ENCODE measurements around the gene DEPDC5.

Gene DEPDC5

DNA sequence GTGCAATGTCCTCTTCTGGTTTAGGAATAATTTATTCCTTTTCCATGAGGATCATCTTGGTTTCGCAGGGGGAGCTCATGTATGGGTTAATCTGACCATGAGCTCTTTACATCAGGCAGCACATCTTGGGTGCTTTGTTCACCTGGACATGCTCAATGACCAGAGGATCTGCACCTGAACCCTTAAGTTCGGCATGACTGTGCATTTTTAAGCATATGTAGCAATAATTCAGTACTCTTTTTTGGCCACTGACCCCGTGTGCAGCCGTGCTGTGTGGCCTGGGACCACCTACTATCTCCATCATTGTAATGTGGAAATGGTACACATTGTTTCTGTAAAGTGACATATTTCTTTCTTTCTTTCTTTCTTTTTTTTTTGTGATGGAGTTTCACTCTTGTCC lies 62.9 kb downstream of the DEPDC5 start:
- DNase-seq, result no peak

DNA sequence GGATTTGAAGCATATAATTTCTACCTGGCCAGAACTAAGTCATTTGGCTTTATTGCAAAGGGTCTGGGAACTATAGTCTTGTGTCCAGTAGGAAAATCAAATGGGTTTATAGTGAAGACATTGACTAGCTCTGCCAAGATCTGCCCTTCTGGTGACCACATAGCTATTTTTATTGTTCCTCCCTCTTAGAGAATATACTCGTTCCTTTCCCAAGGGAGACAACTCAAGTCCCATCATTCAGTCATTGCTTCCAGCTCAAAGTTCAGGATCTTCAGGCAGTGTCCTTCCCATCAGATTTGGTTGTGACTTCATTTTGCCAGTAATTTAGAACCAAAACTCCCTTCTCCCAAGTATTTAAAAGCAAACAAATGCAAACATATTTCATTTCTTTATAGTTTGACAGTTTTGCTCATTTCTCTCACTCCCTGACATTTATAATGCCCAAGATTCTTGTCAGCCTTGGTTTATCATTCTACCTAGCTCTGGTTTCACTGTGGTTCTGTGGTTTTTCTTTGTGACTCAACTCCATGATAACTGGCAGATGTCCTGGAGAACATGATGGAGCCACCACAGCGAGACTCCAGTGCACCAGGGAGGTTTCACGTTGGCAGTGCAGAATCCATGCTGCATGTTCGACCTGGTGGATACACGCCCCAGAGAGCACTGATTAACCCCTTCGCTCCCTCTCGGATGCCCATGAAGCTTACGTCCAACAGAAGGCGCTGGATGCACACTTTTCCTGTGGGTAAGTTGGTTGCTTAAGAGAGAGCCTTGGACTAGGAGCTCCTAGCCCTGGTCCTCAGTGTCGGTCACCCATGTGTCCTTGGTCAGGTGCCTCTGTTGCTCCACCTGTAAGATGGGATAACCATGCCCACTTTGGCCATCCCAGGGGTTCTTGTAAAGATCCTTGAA lies 64.9 kb downstream of the DEPDC5 start:
- no peak for DNase-seq

DNA sequence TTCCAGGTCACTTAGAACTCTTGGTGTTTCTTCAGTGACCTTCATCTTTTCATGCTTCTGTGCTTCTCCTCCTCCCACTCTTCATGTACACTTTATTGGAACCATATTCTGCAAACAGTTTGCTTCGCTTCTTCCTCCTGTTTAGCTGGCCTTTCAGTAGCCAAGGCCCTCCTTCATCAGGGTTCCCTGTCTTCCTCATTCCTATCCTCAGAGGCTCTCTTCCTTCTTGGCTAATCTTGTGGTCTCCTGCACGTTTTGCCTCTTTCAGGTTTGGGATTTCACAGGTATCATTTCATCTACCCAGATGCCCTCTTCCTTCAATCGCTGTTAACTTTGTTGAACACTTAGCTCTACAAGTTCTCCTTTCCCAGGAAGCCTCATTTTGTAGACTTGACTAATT lies 66.8 kb downstream of the DEPDC5 start:
- no peak for DNase-seq

DNA sequence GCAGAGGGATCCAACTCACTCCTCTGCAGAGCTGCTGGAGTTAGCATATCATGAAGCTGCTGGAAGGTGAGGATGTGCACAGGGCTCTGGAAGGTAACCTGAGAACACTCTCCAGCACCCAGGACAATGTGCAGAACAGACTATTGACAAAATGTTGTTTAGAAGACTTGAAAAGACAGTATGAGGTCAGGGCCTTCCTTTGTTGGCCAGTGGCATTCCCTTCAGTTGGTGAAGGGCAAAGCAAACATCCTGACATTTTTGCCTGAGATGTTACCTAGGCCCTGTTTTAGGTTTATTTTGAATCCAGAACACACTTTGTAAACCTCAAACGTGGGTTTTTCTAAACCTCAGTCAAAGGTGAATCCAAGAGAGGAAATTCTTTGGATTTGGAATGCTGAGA lies 67.8 kb downstream of the DEPDC5 start:
- DNase-seq, result no peak

DNA sequence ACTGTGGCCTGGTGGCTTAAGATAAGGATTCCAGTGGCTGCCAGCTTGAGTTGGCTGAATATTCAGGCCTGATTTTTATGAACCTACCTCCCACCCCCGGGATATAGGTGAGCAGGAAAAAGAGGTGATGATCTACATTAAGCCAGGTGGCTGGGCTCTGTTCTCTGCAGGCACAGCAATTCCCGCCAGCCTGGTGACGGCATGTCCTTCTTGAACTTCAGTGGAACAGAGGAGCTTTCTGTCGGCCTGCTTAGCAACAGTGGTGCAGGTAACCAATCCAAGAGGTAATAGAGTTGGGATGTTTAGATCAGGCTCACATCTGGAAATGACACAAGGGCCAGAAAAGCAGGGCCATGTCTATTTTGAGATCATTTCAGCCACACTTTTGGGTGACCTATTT lies 68.7 kb downstream of the DEPDC5 start:
- no peak for DNase-seq

DNA sequence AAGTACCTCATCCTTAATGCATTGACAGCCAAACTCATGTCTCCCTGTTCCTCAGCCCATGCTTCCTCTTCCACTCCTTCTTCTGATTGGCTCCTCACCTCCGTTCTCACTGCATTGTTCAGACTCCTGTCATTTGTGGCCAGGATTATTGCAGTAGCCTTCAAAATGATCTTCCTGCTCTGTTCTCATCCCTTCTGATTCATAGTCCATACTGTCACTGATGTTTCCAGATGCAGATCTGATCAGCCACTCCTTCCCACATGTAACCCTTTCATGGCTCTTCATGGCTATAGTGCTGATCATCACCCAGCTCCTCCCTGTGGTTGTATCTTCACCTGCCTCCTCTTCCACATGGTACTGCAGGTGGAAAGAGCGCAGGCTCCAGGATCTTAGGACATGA lies 71.7 kb downstream of the DEPDC5 start:
- DNase-seq, result no peak

DNA sequence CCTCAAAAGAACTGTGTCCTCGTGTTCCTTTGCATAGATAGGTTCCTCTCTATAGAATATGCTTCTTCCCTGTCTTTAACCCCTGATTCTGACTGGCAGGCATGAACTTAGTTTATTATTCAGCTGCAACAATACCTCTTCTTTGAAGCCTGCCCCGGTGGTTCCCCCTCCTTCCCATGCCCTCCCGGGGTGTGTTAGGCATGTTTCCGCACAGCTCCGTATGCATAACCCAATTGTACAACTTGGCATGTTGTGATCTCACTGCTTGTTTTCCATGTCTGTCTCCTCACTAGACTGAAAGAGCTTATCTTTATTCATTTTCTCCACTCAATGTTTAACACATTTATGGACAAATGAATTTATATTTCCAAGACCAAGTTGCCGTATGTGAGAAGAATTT lies 72.6 kb downstream of the DEPDC5 start:
- no peak for DNase-seq

DNA sequence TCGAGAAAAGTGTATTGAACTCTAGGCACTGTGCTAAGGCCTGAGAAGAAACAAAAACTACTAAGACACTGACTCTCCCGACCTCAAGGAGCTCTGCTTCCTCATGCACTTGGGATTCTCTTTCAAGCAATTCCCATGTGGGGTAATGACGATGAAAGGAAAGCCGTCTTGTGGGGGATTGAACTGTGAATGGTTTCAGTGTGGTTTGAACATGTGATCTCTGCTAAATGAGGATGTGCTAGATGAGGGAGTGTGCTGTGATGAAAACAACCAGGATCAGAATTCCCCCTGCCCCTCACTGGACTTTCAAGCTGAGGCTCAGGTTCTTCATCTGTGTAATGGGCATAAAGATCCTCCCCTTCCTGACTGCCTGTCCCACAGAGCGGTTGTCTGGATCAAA lies 74.9 kb downstream of the DEPDC5 start:
- DNase-seq, result no peak

DNA sequence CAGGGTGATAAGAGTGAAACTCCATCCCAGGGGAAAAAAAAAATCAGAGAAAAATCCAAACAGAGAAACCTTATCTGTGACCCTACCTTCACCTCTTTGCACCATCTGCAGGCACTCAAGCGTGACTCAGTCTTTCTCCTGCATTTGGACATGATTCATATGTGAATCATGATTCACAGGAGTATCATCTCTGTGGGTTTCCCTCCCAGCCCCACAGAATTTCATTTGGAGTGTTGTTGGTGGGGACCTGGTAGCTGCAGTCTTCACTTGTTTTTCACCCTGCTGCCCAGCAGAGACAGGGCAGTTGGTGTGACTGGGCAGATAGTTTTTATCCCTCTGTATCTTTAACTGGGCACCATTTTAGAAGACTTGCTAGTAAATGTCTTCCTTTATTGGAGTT lies 75.7 kb downstream of the DEPDC5 start:
- DNase-seq, result no peak

DNA sequence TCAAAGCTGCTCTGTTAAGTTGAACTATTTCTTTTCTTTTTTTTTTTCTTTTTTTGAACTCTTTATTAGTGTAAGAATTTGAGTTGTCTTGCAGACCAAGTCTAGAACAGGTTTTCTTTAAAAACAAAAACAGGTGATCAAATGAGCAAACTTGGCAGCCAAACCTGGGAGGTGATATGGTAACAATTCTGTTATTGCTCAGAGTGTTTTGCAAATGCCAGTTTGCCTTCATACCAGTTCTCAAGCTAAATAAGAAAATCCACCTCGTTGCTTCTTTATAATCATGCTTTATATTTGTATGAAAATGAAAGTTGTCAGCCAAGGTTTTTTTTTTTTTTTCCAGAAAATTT lies 76.9 kb downstream of the DEPDC5 start:
- DNase-seq, result no peak

DNA sequence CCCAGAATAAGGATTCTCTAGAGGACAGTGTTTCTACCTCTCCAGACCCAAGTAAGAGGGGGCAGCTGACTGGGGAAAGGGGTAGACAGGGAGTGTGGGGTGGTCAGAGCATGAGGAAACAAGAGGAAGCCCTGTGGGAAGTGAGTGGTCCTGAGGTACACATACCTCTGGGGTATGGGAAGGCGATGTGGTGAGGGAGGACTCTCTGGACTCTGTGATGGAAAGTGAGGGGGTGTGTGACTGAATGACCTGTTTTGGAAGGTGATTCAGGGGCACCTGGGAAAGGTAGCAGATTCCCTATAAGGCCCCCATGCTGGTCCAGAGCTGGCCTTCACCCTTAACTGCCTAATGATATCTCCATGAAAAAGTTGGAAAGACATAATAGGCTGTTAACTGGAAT lies 80.1 kb downstream of the DEPDC5 start:
- DNase-seq, result no peak

DNA sequence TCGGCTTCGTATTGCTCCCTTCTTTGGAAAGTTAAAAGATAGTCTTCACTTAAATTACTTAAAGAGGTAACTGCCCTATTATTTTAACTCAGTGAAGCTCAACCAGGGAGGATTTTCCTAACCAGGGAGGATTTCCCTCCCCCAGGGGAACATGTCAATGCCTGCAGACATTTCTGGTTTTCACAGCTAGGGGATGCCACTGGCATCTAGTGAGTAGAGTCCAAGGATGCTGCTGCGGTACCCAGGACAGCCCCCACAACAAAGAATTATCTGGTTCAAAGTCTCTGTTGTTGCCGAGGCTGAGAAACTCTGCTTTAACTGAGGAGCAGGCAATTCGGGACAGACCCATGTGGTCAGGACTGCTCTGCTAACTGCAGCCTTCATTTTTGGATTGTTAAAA lies 82.2 kb downstream of the DEPDC5 start:
- DNase-seq, result no peak

DNA sequence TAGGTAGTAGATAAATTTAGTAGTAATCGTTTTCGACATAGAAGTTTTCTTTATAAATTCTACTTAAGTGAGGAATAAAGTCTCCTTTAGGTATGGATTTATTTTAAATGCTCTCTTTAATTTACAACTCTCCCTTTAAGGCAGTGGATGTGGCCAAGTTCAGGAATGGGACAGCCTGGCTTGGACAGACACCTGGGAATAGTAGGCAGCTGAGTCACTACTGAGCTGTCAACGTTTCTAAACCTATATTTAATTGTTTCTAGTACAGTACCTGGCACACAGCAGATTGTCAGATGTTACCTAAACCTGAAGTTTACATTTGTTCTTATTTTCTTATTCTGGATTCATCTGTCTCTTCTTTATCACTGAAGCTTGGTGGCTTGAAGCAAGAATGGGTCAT lies 85.1 kb downstream of the DEPDC5 start:
- no peak for DNase-seq

DNA sequence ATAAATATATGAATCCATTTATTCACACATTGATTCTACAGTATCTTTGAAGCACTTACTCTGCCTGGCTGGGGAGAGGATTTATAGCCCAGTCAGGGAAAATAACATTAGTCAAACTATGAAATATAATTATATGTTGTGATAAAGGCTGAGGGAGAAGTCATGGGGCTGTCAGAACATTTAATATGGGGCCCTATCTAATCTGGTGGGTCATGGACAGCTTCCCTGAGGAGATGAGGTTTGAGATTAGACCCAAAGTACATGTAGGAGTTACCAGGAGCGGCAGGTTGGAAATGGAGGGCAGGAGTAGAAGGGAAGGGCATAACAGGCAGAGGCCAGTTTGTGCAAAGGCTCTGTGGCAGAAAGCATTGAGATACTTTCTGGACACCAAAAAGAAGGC lies 86.2 kb downstream of the DEPDC5 start:
- DNase-seq, result no peak

DNA sequence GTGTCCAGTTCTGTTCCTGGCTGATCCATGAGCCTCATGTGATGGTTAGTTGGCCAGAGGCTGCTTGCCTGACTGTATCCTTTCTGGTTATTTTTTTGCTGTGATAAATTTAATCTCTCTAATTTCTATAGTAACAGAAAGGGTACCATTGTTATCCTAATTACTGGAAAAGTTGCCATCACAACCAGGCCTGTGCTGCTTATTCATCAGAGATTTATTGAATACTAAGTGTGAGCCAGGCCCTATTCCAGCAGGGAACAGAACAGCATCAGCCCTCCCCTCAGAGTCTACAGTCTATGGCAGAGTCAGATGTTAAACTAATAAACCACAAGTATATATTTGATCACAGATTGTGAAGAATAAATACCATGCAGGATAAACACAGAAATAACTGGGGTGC lies 86.8 kb downstream of the DEPDC5 start:
- no peak for DNase-seq

DNA sequence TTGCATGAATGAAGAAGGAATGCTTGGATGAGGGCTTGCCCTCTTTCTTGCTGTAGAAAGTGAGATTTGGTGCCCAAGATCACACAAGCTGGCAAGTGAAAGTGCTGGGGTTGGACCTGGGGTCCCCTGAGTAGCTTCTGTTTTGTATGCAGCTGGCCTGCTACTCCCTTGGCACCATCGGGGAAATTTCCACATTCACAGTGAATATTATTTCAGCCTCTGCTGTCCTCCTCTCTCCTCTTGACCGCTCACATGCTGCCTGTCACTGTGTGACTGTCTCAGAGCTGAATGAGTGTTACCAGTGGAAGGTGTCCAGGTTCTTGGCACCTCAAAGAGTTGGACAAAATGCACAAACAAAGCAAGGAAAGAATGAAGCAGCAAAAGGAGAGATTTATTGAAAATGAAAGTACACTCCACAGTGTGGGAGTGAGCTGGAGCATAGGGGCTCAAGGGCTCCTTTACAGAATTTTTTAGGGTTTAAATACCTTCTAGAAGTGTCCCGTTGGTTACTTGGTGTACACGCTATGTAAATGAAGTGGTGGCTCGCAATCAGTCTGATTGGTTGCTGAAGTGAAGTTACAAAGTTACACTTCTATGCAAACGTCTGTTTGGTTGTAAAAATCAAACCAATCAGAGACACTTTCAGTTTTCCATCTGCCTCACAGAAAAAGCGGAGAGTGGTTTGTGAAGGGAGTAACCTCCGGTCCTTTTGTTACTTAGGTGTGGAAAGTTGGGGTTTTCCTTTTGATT lies 87.4 kb downstream of the DEPDC5 start:
- no peak for DNase-seq

DNA sequence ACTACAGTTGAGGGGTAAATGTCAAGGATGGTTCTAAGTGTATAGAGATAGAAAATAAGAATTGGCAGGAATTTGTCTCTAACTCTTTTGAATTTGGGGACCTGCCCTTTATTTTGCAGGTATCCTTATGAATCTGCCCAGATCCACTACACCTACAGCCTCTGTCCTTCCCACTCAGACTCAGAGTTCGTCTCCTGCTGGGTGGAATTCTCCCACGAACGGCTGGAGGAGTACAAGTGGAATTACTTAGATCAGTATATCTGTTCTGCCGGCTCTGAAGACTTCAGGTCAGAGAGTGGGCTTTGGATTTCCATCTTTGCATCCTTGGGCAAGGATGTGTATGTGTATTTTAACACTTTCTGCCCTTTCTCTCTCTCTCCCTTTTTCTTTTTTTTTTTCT lies 89.7 kb downstream of the DEPDC5 start:
- DNase-seq, result no peak

DNA sequence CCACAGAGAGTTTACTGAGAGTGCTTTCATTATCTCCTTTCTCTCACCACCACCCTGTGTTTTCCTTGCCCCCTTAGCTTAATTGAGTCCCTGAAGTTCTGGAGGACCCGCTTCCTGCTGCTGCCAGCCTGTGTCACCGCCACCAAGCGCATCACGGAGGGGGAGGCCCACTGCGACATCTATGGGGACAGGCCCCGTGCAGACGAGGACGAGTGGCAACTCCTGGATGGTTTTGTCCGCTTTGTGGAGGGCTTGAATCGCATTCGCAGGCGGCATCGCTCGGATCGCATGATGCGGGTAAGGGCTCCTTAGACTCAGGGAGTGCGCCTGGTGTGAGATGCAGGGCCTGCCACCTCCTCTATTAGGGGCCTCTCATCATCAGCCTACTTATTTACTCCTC lies 91.1 kb downstream of the DEPDC5 start:
- DNase-seq, result no peak

DNA sequence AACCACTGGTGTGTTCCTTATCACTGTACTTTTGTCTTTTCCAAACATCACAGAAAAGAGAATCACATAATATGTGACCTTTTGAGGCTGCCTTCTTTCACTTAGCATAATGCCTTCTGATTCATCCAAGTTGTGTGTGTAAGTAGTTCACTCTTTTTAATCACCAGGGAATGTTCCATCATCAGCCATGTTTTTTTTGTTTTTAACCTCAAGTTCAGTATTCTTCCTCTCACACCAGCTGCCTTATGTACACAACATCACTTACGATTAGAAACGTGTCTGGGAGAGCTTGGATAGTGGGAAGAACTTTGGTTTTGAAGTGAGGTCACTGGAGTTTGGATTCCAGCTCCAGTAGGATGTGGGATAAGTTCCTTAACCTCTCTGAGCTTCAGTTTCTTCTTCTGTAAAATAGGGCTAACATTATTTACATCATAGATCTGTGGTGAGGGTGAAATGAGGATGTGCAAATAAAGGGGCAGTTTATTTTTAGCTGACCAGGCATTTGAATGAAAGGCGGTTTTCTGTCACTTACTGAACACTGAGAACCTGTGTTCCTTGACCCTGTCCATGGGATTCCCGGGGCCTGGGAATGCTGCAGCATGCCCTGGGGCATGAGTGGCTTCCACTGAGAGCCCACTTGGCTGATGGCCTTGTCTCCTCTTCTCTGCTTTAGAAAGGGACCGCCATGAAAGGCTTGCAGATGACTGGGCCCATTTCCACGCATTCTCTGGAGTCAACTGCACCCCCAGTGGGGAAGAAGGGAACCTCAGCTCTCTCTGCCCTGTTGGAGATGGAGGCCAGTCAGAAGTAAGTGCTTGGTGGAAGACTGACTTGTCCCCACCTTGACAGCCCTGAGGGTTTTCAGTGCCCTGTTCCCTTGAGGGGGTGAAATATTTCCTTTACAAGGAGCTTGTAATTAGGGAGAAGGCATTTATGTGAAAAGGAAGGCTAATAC lies 92.6 kb downstream of the DEPDC5 start:
- no peak for DNase-seq

DNA sequence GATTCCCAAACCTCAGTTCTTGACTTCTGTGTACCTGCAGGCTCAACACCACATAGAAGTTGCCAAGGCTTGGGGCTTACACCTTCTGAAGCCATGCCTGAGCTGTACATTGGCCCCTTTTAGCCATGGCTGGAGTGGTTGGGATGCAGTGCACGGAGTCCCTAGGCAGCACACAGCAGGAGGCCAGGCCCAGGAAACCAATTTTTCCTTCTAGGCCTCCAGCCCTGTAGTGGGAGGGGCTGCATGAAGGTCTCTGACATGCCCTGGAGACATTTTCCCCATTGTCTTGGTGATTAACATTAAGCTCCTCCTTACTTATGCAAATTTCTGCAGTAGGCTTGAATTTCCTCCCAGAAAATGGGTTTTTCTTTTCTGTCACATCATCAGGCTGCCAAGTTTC lies 94.6 kb downstream of the DEPDC5 start:
- DNase-seq, result no peak

DNA sequence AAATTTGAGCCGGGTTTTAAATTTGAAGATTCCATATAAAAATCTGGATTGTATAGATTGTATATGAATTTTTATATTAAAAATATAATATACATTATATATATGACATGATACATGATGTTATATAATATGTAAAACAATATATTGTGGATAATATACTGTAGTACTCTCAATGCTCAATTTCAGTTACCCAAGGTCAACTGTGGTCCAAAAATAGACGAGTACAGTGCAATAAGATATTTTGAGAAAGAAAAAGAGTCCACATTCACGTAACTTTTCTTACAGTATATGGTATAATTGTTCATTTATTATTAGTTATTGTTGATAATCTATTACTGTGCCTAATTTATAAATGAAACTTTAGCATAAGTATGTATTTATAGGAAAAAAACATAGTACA lies 96.3 kb downstream of the DEPDC5 start:
- DNase-seq, result no peak

DNA sequence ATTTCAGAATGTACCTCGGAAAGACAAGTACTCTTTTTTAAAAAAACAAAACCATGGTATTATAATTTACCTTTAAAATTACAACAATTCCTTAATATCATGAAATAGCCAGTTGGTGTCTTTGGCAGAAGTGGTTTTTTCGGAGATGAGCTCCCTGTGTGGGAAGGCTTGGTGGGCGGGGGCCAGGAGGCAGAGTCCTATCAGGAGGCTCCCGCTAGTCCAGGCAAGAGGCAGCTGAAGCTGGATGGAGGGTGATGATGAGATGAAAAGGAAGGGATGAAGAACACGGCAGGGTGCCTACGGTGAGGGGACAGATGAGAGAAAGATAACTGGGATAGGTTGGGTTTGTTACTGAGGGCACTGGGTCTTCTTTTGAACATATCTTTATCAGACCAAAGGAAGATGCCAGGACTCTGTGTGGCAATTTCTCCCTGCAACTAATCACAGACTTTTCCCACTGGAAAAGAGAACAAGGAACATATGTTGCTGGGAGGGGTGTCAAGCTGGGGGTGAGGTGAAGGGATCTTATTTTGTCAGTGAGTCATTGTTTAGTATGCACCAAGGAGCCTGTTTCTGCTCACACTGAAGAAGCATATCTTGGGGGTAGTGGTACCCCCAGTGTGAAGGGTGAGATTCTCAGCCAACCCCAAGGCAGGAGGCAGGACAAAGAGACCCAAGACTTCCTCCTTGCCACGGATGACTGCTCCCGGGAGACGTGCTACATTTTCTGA lies 99.0 kb downstream of the DEPDC5 start:
- DNase-seq, result no peak
